CD14-positive monocyte (primary cell): Measurements from ENCODE around the gene CDKN2A. TPM values are rescaled to one million over a fixed set of nuclear protein-coding genes. Genes with fewer than 3 reads are reported as not detected.

ENCODE experiments used
- DNase-seq, 3 donors: peaks; one replicate each; pipeline ENCODE4 v3.0.0-alpha.2; 2011 to 2022
- H2AFZ ChIP-seq: 2 replicates; pipeline ENCODE4 v1.6.0; 2012; ENCODE audit warnings: mild to moderate bottlenecking, low read depth, low read length, inconsistent platforms; ENCODE audit not compliant: insufficient read depth, poor library complexity, severe bottlenecking
- H3K27ac ChIP-seq, 2 donors: 1 replicate in 1 of 2; 2 replicates in 1 of 2; pipeline ENCODE4 v1.5.1; 2012 to 2013; ENCODE audit warnings: low read length in 2 of 2, control low read depth in 1 of 2, inconsistent platforms in 1 of 2, low read depth in 1 of 2, mild to moderate bottlenecking in 1 of 2
- H3K27me3 ChIP-seq, 2 donors: one replicate each; pipeline versions ENCODE4 v1.6.0 to v1.6.1; 2011 to 2013; ENCODE audit warnings: low read length in 2 of 2; ENCODE audit not compliant: control insufficient read depth in 2 of 2, insufficient read depth in 2 of 2
- H3K36me3 ChIP-seq, 2 donors: replicated peaks in 1 of 2; 1 replicate in 1 of 2; 2 replicates in 1 of 2; pipeline versions ENCODE4 v1.5.1 to v1.6.1; 2012 to 2013; ENCODE audit warnings: low read length in 2 of 2, control low read depth in 1 of 2, inconsistent platforms in 1 of 2, mild to moderate bottlenecking in 1 of 2; ENCODE audit not compliant: insufficient read depth in 2 of 2, control insufficient read depth in 1 of 2
- H3K4me1 ChIP-seq, 2 donors: 1 replicate in 1 of 2; 2 replicates in 1 of 2; pipeline versions ENCODE4 v1.5.1 to v1.6.1; 2012 to 2013; ENCODE audit warnings: low read length in 2 of 2, control low read depth in 1 of 2, inconsistent platforms in 1 of 2, mild to moderate bottlenecking in 1 of 2, moderate library complexity in 1 of 2; ENCODE audit not compliant: insufficient read depth in 2 of 2, control insufficient read depth in 1 of 2
- H3K4me2 ChIP-seq: replicated peaks from 2 replicates; pipeline ENCODE3; 2012; ENCODE audit warnings: low read length, moderate library complexity, mild to moderate bottlenecking; ENCODE audit not compliant: poor library complexity, severe bottlenecking; ENCODE audit errors: extremely low read depth
- H3K4me3 ChIP-seq, 3 experiments: fragments of 200-600 bp in 1 of 3; sonication (generic) in 1 of 3; replicated peaks in 1 of 3; 1 replicate in 2 of 3; 2 replicates in 1 of 3; pipeline ENCODE4 v1.5.1; 2011 to 2013; ENCODE audit warnings: low read length in 3 of 3, mild to moderate bottlenecking in 3 of 3, control low read depth in 2 of 3, low read depth in 2 of 3, inconsistent platforms in 1 of 3, moderate library complexity in 1 of 3
- H3K79me2 ChIP-seq: 2 replicates; pipeline ENCODE4 v1.6.0; 2012; ENCODE audit warnings: mild to moderate bottlenecking, control low read depth, inconsistent platforms, low read length, moderate library complexity; ENCODE audit not compliant: insufficient read depth
- H3K9ac ChIP-seq: 2 replicates; pipeline ENCODE4 v1.6.0; 2017; ENCODE audit warnings: low read length, mild to moderate bottlenecking; ENCODE audit not compliant: insufficient read depth, poor library complexity, severe bottlenecking
- H3K9me3 ChIP-seq, 2 donors: replicated peaks in 1 of 2; 1 replicate in 1 of 2; 2 replicates in 1 of 2; pipeline versions ENCODE4 v1.5.1 to v1.6.1; 2012 to 2013; ENCODE audit warnings: low read length in 2 of 2, control low read depth in 1 of 2; ENCODE audit not compliant: control insufficient read depth in 1 of 2, insufficient read depth in 1 of 2
- H4K20me1 ChIP-seq: 2 replicates; pipeline ENCODE4 v1.6.0; 2012; ENCODE audit warnings: mild to moderate bottlenecking, low read length, control low read depth, moderate library complexity; ENCODE audit not compliant: insufficient read depth
- H3K27ac Mint-ChIP-seq, 7 donors: one replicate each; pipeline ENCODE4 v1.8.0; 2020; ENCODE audit warnings: mild to moderate bottlenecking in 7 of 7, mixed read lengths in 7 of 7, moderate library complexity in 6 of 7, inconsistent platforms in 2 of 7
- H3K27me3 Mint-ChIP-seq, 3 donors: one replicate each; pipeline ENCODE4 v1.8.0; 2021 to 2022; ENCODE audit warnings: low read depth in 3 of 3, mild to moderate bottlenecking in 3 of 3, mixed read lengths in 3 of 3, moderate library complexity in 3 of 3, inconsistent platforms in 1 of 3
- H3K36me3 Mint-ChIP-seq, 2 donors: one replicate each; pipeline ENCODE4 v1.8.0; 2020; ENCODE audit warnings: mixed read lengths in 2 of 2, inconsistent platforms in 1 of 2, mild to moderate bottlenecking in 1 of 2
- H3K4me1 Mint-ChIP-seq: one replicate; pipeline ENCODE4 v1.8.0; 2020; ENCODE audit warnings: mild to moderate bottlenecking, mixed read lengths
- H3K4me3 Mint-ChIP-seq, 2 donors: one replicate each; pipeline ENCODE4 v1.8.0; 2020; ENCODE audit warnings: mild to moderate bottlenecking in 2 of 2, mixed read lengths in 2 of 2, moderate library complexity in 1 of 2
- H3K9me3 Mint-ChIP-seq, 7 donors: one replicate each; pipeline ENCODE4 v1.8.0; 2020 to 2022; ENCODE audit warnings: mixed read lengths in 7 of 7, mild to moderate bottlenecking in 6 of 7, moderate library complexity in 6 of 7, inconsistent platforms in 2 of 7
- WGBS: methylation state at CpG from one replicate; pipeline ENCODE4 v1.1.5; 2013; ENCODE audit warnings: missing lambda C conversion rate; ENCODE audit not compliant: insufficient coverage; 5-methylcytosine and 5-hydroxymethylcytosine counted together
- intact Hi-C, 2 donors: fragments of 100-400 bp; cut with micrococcal nuclease; formaldehyde crosslinking; loops; one replicate each; pipeline versions ENCODE4 v1.15.0 to v1.15.1; 2023
- polyA plus RNA-seq, 3 donors: library from polyadenylated mRNA; depleted of rRNA in 1 of 3; unstranded in 2 of 3; stranded (reverse) in 1 of 3; fragments of 300-500 nt in 2 of 3; fragments of >200 nt in 1 of 3; fragmentation: Illumina TruSeq in 2 of 3; gene quantifications; 1 replicate in 2 of 3; 2 replicates in 1 of 3; pipeline ENCODE4 v1.2.3, GENCODE V29; 2012 to 2021
- TF ChIP-seq, protein P1 (sequence below): fragments of 200-600 bp; IDR thresholded peaks from one replicate; pipeline ENCODE4 v1.8.0; 2022; ENCODE audit warnings: antibody characterized with exemption, mild to moderate bottlenecking

The CDKN2A gene
- polyA plus RNA-seq, 3 donors = 0.86 to 1.6 (median 1.1) TPM

DNA sequence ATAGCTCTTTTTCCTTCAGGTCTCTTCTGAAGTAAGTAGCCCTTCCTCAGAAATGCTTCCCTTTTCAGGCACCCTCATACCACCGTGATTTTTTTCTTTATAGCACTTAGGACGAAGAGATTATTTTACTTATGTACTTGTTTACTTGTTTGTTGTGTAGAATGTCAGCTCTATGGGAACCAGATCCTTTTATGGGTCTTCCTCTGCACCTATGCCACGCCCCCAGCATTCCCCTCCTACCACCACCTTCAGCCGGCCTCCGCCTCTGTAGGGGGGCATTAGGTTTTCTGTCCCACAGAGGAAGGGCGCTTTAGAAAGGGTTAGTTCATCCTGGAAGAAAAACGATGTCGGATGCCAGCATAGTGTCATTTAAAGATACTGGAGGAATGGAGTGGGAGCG lies 2.2 kb upstream of the CDKN2A start:
- DNase-seq = no peak
- peaks cover 14 to 19% of the 10 kb centered on the region in 2 donors for H3K36me3 Mint-ChIP-seq
- no peaks in the 10 kb centered on the region for H4K20me1 ChIP-seq
- H3K4me3 Mint-ChIP-seq = peak overlapping the region; percentile 95 to 98
- H3K4me1 Mint-ChIP-seq = peaks cover 21% of the 10 kb centered on the region
- peaks cover 0 to 4% of the 10 kb centered on the region in 2 donors for H3K9me3 ChIP-seq
- H3K27me3 ChIP-seq = peaks cover 46 to 77% of the 10 kb centered on the region in 2 donors
- peaks cover 19 to 28% of the 10 kb centered on the region in 2 donors for H3K4me1 ChIP-seq
- H2AFZ ChIP-seq = peak overlapping the region; percentile 96
- no peaks in the 10 kb centered on the region for H3K36me3 ChIP-seq
- TF ChIP-seq, protein P1, sequence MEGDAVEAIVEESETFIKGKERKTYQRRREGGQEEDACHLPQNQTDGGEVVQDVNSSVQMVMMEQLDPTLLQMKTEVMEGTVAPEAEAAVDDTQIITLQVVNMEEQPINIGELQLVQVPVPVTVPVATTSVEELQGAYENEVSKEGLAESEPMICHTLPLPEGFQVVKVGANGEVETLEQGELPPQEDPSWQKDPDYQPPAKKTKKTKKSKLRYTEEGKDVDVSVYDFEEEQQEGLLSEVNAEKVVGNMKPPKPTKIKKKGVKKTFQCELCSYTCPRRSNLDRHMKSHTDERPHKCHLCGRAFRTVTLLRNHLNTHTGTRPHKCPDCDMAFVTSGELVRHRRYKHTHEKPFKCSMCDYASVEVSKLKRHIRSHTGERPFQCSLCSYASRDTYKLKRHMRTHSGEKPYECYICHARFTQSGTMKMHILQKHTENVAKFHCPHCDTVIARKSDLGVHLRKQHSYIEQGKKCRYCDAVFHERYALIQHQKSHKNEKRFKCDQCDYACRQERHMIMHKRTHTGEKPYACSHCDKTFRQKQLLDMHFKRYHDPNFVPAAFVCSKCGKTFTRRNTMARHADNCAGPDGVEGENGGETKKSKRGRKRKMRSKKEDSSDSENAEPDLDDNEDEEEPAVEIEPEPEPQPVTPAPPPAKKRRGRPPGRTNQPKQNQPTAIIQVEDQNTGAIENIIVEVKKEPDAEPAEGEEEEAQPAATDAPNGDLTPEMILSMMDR = no peak
- intact Hi-C loops = no loop called here
- H3K9me3 Mint-ChIP-seq = peaks cover 0 to 10% (median 0%) of the 10 kb centered on the region in 7 donors
- no peak overlapping the region for H3K27ac ChIP-seq
- peak overlapping the region in 2 of 7 donors; percentile 91 to 96 for H3K27ac Mint-ChIP-seq
- H3K4me2 ChIP-seq = peak overlapping the region; percentile 100
- WGBS = 8% methylated on average over 2 of the region's 9 CpGs
- H3K4me3 ChIP-seq = no peak overlapping the region
- H3K27me3 Mint-ChIP-seq = peaks cover 47 to 63% (median 54%) of the 10 kb centered on the region in 3 donors
- no peak overlapping the region for H3K9ac ChIP-seq
- peaks cover 4% of the 10 kb centered on the region for H3K79me2 ChIP-seq

DNA sequence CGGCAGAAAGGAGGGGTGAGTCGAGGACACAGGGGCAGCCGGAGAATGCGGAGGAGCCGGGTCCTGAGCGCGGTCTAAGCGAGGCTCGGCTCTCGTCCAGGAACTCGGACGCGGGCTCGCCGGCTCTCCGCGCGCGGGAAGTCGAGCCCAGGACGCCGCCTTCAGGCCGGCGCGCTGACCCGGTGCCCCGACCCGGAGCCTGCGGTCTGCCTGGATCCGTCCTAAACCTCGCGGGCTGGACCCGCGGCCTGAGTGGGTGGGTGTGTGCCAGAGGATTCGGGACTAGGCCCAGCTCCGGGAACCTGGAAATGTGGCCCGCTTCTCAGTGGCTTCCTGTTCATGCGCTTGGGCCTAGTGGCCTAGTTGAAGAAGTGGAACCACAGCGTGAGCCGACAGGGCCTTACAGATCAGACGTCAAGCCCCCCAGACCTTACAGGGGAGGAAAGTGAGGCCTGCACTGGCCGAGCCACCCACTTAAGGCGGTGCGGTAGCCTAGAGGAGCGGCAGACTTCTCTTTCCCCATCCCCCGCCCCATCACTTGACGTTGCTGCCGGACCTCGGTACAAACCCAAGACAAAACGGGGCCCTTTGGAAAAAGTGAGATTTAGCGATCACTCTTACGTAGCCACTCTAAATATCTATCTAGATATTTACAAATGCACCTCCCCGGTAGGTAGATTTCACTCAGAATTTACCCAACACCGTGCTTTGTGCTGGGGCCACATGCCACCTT lies 1.6 kb upstream of the CDKN2A start:
- Histone ChIP-seq H2AFZ (peak overlapping the region; percentile 96), H3K9me3 (peaks cover 0 to 4% of the 10 kb centered on the region in 2 donors), H4K20me1 (no peaks in the 10 kb centered on the region), H3K4me2 (peak overlapping the region; percentile 100), H3K27ac (peak overlapping the region in 1 of 2 donors; percentile 97), H3K27me3 (peaks cover 45 to 77% of the 10 kb centered on the region in 2 donors), H3K79me2 (peaks cover 4% of the 10 kb centered on the region), H3K9ac (peak overlapping the region; percentile 95), H3K4me1 (peaks cover 19 to 28% of the 10 kb centered on the region in 2 donors), H3K36me3 (no peaks in the 10 kb centered on the region), H3K4me3 (peak overlapping the region; percentile 56 to 94 (median 73))
- peaks cover 49 to 64% (median 54%) of the 10 kb centered on the region in 3 donors for H3K27me3 Mint-ChIP-seq
- peak overlapping the region; percentile 91 to 97 (median 95) for H3K27ac Mint-ChIP-seq
- TF ChIP-seq, protein P1 = peak; percentile 26
- DNase-seq = peak; percentile 36 to 59 (median 44)
- peaks cover 21% of the 10 kb centered on the region for H3K4me1 Mint-ChIP-seq
- peak overlapping the region; percentile 95 to 98 for H3K4me3 Mint-ChIP-seq
- H3K9me3 Mint-ChIP-seq = peaks cover 0 to 10% (median 0%) of the 10 kb centered on the region in 7 donors
- WGBS = 3% methylated on average over 53 of the region's 54 CpGs
- intact Hi-C loops = loop anchor here in 1 of 2 donors (1.0 kb wide), 1 partner anchor 12 kb away; no protein-coding TSS in a partner anchor
- H3K36me3 Mint-ChIP-seq = peaks cover 14 to 24% of the 10 kb centered on the region in 2 donors
